GM18511 (cell line): ENCODE results near the gene EFL1.

Experiments
- ATAC-seq: cut with Tn5 transposase; IDR thresholded peaks from one replicate; pipeline ENCODE4 v1.9.1; 2021; ENCODE audit warnings: mild to moderate bottlenecking, moderate library complexity; ENCODE audit not compliant: unreplicated experiment

The EFL1 gene

GRCh38 chr15:82168296-82168695 lies 94.2 kb downstream of the EFL1 start:
- no peak for ATAC-seq

- no peak for ATAC-seq
Measured at GRCh38 chr15:82165948-82166376, 96.6 kb downstream of the EFL1 start.

DNA sequence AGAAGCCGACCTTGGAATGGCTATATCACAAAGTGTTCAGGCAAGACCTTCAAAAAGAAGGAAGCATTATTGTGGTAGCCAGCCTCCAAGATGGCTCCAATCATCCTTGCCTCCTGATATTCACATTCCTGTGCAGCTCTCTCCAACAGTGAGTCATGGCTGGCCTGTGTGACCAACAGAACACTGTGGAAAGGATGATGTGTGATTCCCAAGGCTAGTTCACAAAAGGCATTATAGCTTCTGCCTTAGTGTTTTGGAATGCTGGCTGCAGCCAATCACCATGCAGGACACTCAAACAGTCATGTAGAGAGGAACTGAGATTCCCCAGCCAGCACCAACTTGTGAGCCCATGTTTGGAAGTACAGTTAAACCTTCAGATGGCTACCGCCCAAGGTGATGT lies 102.6 kb downstream of the EFL1 start:
- no peak for ATAC-seq

GRCh38 chr15:82158811-82159210 lies 103.7 kb downstream of the EFL1 start:
- ATAC-seq: no peak

DNA sequence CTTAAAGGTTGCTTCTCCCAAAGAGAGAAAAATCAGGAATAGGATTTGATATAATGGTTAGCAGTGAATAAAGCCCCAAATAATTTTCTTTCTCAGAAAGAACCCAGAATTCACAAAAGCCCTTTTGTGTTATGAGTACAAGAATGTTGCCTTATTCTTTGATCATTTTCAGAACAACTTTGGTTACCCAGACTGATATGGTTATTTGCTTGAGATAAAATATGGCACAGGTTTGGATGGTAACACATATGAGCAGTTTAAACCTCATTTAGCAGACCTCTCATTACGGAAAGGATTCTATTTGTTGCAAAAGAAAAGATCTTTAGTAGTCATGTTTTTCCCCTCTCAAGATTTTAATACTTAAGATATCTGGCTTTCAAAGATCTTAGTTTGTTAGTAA lies 111.9 kb downstream of the EFL1 start:
- no peak for ATAC-seq

- ATAC-seq: no peak
Measured at GRCh38 chr15:82146990-82147461, 115.5 kb downstream of the EFL1 start.

- ATAC-seq: no peak
Measured at GRCh38 chr15:82146576-82146975, 116.0 kb downstream of the EFL1 start.

GRCh38 chr15:82143390-82144385 lies 118.8 kb downstream of the EFL1 start:
- no peak for ATAC-seq

GRCh38 chr15:82140886-82141285 lies 121.6 kb downstream of the EFL1 start:
- no peak for ATAC-seq

DNA sequence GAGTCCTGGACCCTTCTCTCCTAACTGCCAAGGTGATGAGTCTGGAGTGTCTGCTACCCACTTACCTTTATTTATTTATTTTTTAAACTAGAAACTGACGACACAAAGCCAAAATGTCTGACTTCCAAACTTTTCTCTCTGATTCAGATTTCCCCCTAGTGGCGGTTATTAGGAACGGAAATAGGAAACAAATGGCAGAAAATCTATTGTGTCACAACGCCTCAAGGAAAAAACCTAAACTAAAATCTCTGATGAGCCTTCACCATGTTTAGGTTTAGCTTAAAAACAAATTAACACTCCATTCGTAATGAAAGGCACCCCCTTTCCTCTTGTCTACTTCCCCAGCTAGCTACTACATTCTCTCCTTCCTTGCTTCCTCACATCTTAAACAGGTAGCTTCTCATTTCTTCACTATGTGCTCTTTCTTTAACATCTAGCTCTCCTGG lies 122.7 kb downstream of the EFL1 start:
- no peak for ATAC-seq

DNA sequence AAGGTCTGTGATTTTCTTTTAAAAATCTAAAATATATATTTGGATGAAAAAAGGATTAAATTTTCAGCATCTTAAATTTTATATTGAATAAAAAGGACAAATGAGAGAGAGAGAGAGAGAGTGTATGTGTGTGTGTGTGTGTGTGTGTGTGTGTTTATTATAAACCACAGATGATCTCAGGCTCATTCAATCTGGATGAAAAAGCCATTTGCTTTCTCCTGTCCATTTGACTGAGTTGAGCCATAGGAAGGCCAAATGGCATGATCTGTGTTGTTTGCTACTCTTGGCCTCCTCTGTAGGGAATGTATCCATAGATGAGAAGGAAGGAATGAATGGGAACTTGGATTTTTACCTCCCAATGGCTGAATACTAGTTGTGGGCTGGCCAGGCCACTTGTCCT lies 124.2 kb downstream of the EFL1 start:
- ATAC-seq: no peak

DNA sequence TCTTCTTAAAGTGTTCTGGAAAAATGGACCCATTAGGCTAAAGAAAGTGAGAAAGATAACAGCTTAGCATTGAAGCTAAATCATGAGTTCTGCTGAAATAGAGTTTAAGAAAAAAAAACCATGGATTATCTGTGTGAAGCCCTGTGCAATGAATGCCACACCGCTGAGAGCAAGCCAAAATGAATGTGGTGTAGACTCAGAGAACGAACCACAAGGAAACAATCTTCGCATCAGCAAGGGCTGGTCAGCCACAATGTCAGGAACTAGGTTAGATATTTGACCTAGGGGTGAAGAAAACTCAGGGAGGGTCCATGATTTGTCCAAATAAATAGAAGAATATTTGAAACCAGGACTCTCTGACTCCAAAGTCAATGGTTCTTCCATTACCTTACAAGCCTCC lies 125.3 kb downstream of the EFL1 start:
- ATAC-seq: no peak

DNA sequence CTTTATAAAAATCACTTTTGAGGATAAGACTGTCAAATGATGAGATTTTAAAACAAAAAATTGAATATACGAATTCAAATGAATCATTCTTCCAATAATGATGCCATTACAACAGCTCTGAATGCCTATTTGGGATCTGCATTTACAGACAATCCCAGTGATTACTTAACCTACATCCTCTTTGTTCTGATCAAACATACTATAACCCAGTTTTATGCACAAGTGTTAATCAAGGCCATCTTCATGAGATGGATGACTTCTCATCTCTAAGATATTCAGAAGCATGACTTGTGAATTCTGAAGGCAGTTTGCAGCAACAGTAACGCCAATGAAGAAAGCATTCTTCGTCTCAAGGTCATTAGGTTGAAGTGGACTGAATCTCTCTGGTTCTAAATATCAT lies 126.4 kb downstream of the EFL1 start:
- no peak for ATAC-seq

DNA sequence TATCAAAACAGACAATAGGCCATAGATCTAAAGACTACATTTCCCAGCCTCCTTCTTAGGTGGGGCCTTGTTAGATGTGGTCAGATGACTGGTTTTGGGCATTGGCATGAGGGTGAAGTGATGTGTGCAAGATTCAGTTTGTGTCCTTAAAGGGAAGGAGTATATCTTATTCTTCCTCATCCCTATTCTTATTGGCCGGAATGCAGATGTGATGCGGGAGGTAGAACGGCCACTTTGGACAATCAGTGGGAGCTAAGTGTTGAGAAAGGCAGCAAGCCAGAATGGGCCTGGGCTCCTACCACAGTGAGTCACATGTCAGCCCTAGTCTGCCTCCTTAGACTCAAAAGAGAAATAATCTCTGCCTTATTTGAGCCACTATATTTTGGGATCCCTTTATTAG lies 126.9 kb downstream of the EFL1 start:
- no peak for ATAC-seq

- ATAC-seq: no peak
Measured at GRCh38 chr15:82134461-82134860, 128.1 kb downstream of the EFL1 start.

- ATAC-seq: no peak
Measured at GRCh38 chr15:82133251-82133650, 129.3 kb downstream of the EFL1 start.

DNA sequence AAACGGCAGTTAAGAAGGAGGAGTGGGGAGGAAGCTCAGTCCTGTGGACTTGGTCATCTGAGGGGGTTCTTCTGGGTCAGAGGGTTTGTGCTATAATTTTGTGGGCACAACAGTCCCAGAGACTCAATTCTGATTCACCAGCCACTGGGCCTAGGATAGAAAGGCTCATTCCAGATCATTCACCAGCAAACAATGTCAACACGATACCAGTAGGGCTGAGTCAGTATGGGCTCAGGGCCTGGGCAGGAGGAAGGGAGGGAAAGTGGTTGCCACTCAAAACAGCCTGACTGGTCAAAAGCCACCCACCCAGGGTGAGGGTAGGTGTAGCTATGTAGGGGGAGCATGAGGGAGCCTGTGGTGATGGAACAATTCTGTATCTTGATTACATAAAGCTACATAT lies 129.8 kb downstream of the EFL1 start:
- ATAC-seq: no peak

DNA sequence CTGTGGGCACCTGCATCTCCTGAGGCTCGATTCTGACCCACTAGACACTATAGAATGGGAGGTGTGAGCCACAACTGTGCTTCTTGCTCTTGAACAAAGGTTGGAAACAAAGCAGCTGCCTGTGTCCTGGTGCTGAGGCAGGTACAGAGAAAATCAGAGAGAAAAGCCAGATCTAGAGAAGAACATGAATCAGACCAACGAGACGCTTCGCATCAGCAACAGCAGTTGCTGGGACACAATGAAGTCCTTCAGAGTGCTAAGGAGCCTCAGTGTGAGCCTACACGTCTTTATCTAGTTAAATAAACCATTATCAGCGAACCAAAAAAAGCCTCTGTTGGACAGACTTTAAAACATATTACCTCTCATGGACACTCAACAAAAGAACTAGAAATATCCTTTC lies 130.4 kb downstream of the EFL1 start:
- no peak for ATAC-seq

DNA sequence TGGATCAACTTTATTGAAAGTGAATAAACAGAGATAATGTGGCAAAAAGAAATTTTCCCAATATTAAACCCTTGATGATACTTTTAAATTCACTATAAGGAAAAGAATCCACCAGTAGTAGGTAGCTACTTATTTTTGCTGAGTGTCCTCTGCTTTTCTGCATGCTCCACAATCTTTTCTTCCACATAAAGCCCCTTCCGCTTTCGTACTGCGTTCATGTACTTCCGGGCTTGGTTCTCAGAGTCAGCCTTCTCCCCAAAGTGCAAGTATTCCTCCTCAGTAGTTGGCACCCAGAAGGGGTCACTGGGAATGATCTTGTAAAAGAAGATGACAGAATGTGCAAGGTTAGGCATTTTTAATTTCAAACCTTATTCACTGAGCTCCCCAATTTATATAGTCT lies 132.3 kb downstream of the EFL1 start:
- ATAC-seq: no peak

- no peak for ATAC-seq
Measured at GRCh38 chr15:82129761-82130160, 132.8 kb downstream of the EFL1 start.

- no peak for ATAC-seq
Measured at GRCh38 chr15:82129149-82129692, 133.3 kb downstream of the EFL1 start.
